Breast epithelium (tissue), 4 donors: ENCODE data around the gene TAMALIN. TPM values are rescaled to one million over a fixed set of nuclear protein-coding genes. Genes with fewer than 3 reads are reported as not detected.

Experiments
- DNase-seq, 2 donors: peaks; one replicate each; pipeline ENCODE4 v3.0.0-alpha.2; 2019; ENCODE audit warnings: low spot score in 2 of 2
- H3K27ac ChIP-seq, 2 donors: fragments of 200-600 bp; sonication (generic) in 1 of 2; one replicate each; pipeline ENCODE4 v1.5.1; 2016 to 2019; ENCODE audit warnings: mild to moderate bottlenecking in 1 of 2
- H3K27me3 ChIP-seq, 2 donors: fragments of 200-600 bp; sonication (generic) in 1 of 2; one replicate each; pipeline versions ENCODE4 v1.5.1 to v1.6.0; 2017 to 2019; ENCODE audit warnings: control low read depth in 1 of 2, mild to moderate bottlenecking in 1 of 2
- H3K36me3 ChIP-seq: fragments of 200-600 bp; one replicate; pipeline ENCODE4 v1.5.1; 2019
- H3K4me1 ChIP-seq, 2 donors: fragments of 200-600 bp; sonication (generic); one replicate each; pipeline ENCODE4 v1.5.1; 2016 to 2019; ENCODE audit warnings: control low read depth in 1 of 2
- H3K4me3 ChIP-seq, 3 donors: fragments of 200-600 bp; sonication (generic); 1 replicate in 2 of 3; 2 replicates in 1 of 3; pipeline ENCODE4 v1.5.1; 2016 to 2019; ENCODE audit warnings: mild to moderate bottlenecking in 3 of 3, moderate library complexity in 2 of 3
- H3K9me3 ChIP-seq, 2 donors: fragments of 200-600 bp; sonication (generic) in 1 of 2; one replicate each; pipeline ENCODE4 v1.5.1; 2016 to 2019; ENCODE audit warnings: control low read depth in 1 of 2
- CTCF ChIP-seq, 3 donors: fragments of 450-650 bp; IDR thresholded peaks; one replicate each; pipeline ENCODE4 v1.5.1; 2016 to 2017; ENCODE audit warnings: antibody characterized with exemption in 3 of 3, mild to moderate bottlenecking in 3 of 3, moderate library complexity in 3 of 3
- POLR2A ChIP-seq: fragments of 450-650 bp; IDR thresholded peaks from one replicate; pipeline ENCODE4 v1.6.1; 2016; ENCODE audit warnings: antibody characterized with exemption, mild to moderate bottlenecking, moderate library complexity
- POLR2AphosphoS5 ChIP-seq, 3 donors: sonication (generic); formaldehyde crosslinking; IDR thresholded peaks; one replicate each; pipeline ENCODE4 v1.6.1; 2017; ENCODE audit warnings: antibody characterized with exemption in 3 of 3
- intact Hi-C: fragments of 100-400 bp; cut with DNase I; formaldehyde crosslinking; loops from one replicate; pipeline ENCODE4 v1.15.1; 2023; ENCODE audit warnings: low total_unique reads
- total RNA-seq, 3 donors: library from RNA; depleted of rRNA; stranded (reverse); fragments of >200 nt; gene quantifications; one replicate each; pipeline ENCODE4 v1.1.0, GENCODE V29; 2016

The TAMALIN gene
- total RNA-seq, 3 donors from 2014 or later = 8.5 to 27.2 (median 16.0) TPM

GRCh38 chr12:51992246-51992645 lies 14.5 kb upstream of the TAMALIN start:
- no peak overlapping the region for H3K4me3 ChIP-seq
- peaks cover under 1% of the 10 kb centered on the region for H3K36me3 ChIP-seq
- no peak overlapping the region for H3K27ac ChIP-seq
- no peaks in the 10 kb centered on the region for H3K27me3 ChIP-seq
- no peaks in the 10 kb centered on the region for H3K4me1 ChIP-seq
- no peaks in the 10 kb centered on the region for H3K9me3 ChIP-seq
- TF ChIP-seq POLR2AphosphoS5 (IDR thresholded peaks at IDR 0.05) (no peak), POLR2A (no peak)
- intact Hi-C loops = no loop called here
- DNase-seq = no peak

- Histone ChIP-seq H3K4me1 (no peaks in the 10 kb centered on the region), H3K4me3 (no peak overlapping the region), H3K27me3 (no peaks in the 10 kb centered on the region), H3K9me3 (no peaks in the 10 kb centered on the region), H3K36me3 (no peaks in the 10 kb centered on the region), H3K27ac (no peak overlapping the region)
- TF ChIP-seq CTCF (IDR thresholded peaks at IDR 0.05) = no peak
- TF ChIP-seq POLR2AphosphoS5 (IDR thresholded peaks at IDR 0.05) = no peak
- no peak for TF ChIP-seq POLR2A
- no peak for DNase-seq
- intact Hi-C loops = no loop called here
Measured at GRCh38 chr12:51994539-51994820, 12.3 kb upstream of the TAMALIN start.

GRCh38 chr12:51994959-51995358 lies 11.8 kb upstream of the TAMALIN start:
- TF ChIP-seq POLR2A = no peak
- TF ChIP-seq CTCF (IDR thresholded peaks at IDR 0.05) = no peak
- TF ChIP-seq POLR2AphosphoS5 (IDR thresholded peaks at IDR 0.05) = no peak
- no peak for DNase-seq
- no peaks in the 10 kb centered on the region for H3K27me3 ChIP-seq
- H3K36me3 ChIP-seq = no peaks in the 10 kb centered on the region
- H3K9me3 ChIP-seq = no peaks in the 10 kb centered on the region
- no peak overlapping the region for H3K27ac ChIP-seq
- no peak overlapping the region for H3K4me3 ChIP-seq
- intact Hi-C loops = loop anchor here (1.0 kb wide), 1 partner anchor 19 kb away; no protein-coding TSS in a partner anchor
- H3K4me1 ChIP-seq = no peaks in the 10 kb centered on the region

- Histone ChIP-seq H3K36me3 (no peaks in the 10 kb centered on the region), H3K27ac (no peak overlapping the region), H3K27me3 (no peaks in the 10 kb centered on the region), H3K9me3 (no peaks in the 10 kb centered on the region), H3K4me3 (no peak overlapping the region), H3K4me1 (no peaks in the 10 kb centered on the region)
- intact Hi-C loops = no loop called here
- DNase-seq = no peak
- TF ChIP-seq CTCF (IDR thresholded peaks at IDR 0.05) = no peak
- TF ChIP-seq POLR2A = no peak
Measured at GRCh38 chr12:51997136-51997535, 9.6 kb upstream of the TAMALIN start.

GRCh38 chr12:52003016-52003550 lies 3.7 kb upstream of the TAMALIN start:
- no peak for TF ChIP-seq CTCF (IDR thresholded peaks at IDR 0.05)
- TF ChIP-seq POLR2AphosphoS5 (IDR thresholded peaks at IDR 0.05) = no peak
- TF ChIP-seq POLR2A = no peak
- H3K4me3 ChIP-seq = no peak overlapping the region
- no peak for DNase-seq
- intact Hi-C loops = loop anchor here (2.0 kb wide), 1 partner anchor 100 kb away; no protein-coding TSS in a partner anchor
- no peaks in the 10 kb centered on the region for H3K27me3 ChIP-seq
- no peaks in the 10 kb centered on the region for H3K9me3 ChIP-seq
- no peak overlapping the region for H3K27ac ChIP-seq
- H3K4me1 ChIP-seq = no peaks in the 10 kb centered on the region
- H3K36me3 ChIP-seq = no peaks in the 10 kb centered on the region

GRCh38 chr12:52003591-52003990 lies 3.2 kb upstream of the TAMALIN start:
- TF ChIP-seq POLR2AphosphoS5 (IDR thresholded peaks at IDR 0.05) = no peak
- no peak for TF ChIP-seq POLR2A
- TF ChIP-seq CTCF (IDR thresholded peaks at IDR 0.05) = no peak
- Histone ChIP-seq H3K9me3 (no peaks in the 10 kb centered on the region), H3K4me1 (peaks cover 0 to 2% of the 10 kb centered on the region in 2 donors), H3K27ac (no peak overlapping the region), H3K27me3 (no peaks in the 10 kb centered on the region), H3K36me3 (no peaks in the 10 kb centered on the region), H3K4me3 (no peak overlapping the region)
- intact Hi-C loops = loop anchor here (2.0 kb wide), 1 partner anchor 101 kb away; no protein-coding TSS in a partner anchor
- no peak for DNase-seq
